K562 (cell line): ENCODE results near the gene PLXNA3. TPM values are rescaled to one million over a fixed set of nuclear protein-coding genes. Genes with fewer than 3 reads are reported as not detected.
A peak's percentile ranks its signal among the peaks of the same experiment; 100 is the strongest.

Experiments used
- CBFA2T3 ChIP-seq: fragments of 450-650 bp; IDR thresholded peaks from 2 replicates; pipeline ENCODE4 v1.6.1; 2017
- EGR1 ChIP-seq: fragments of 450-650 bp; conservative IDR thresholded peaks from 2 replicates; pipeline ENCODE4 v1.6.1; 2017; ENCODE audit warnings: mild to moderate bottlenecking
- EP300 ChIP-seq: IDR thresholded peaks from 2 replicates; pipeline ENCODE4 v1.6.1; 2012; ENCODE audit warnings: low read length, improper control_type of control experiment
- MEIS2 ChIP-seq: fragments of 450-650 bp; IDR thresholded peaks from 2 replicates; pipeline ENCODE4 v1.6.1; 2014; ENCODE audit warnings: mild to moderate bottlenecking; ENCODE audit not compliant: partially characterized antibody
- NFIC ChIP-seq: fragments of 450-650 bp; IDR thresholded peaks from 2 replicates; pipeline ENCODE4 v1.6.1; 2017; ENCODE audit warnings: mild to moderate bottlenecking, inconsistent platforms
- POLR2G ChIP-seq: fragments of 200-400 bp; formaldehyde crosslinking; IDR thresholded peaks from 2 replicates; pipeline ENCODE4 v1.6.1; 2017; ENCODE audit warnings: low read depth, mild to moderate bottlenecking, antibody characterized with exemption, low read length, moderate library complexity
- ZNF512 ChIP-seq: IDR thresholded peaks from 2 replicates; pipeline ENCODE4 v1.6.1; 2016; ENCODE audit warnings: missing genetic modification characterization, missing compliant biosample characterization
- polyA plus RNA-seq, 8 experiments: library from polyadenylated mRNA; depleted of rRNA in 4 of 8; stranded (reverse) in 5 of 8; unstranded in 3 of 8; fragments of >200 nt; fragmentation: Nextera tagmentation in 2 of 8; fragmentation: Illumina TruSeq in 1 of 8; extraction: Ambion mirVana in 2 of 8; extraction: Trizol in 1 of 8; gene quantifications; 2 replicates each; pipeline versions ENCODE4 v1.2.1 to v1.2.3, GENCODE V29; 2011 to 2014; ENCODE audit warnings: inconsistent platforms in 1 of 8, missing spikeins in 1 of 8
- total RNA-seq, 7 experiments: library from RNA; depleted of rRNA in 6 of 7; stranded (reverse); fragments of >200 nt in 6 of 7; fragmentation: Illumina TruSeq in 2 of 7; extraction: Trizol in 2 of 7; gene quantifications; 2 replicates each; pipeline versions ENCODE4 v1.2.1 to v1.2.3, GENCODE V29; 2011 to 2021; ENCODE audit warnings: low replicate concordance in 1 of 7
- TF ChIP-seq, protein P1 (sequence below): fragments of 450-650 bp; IDR thresholded peaks from 2 replicates; pipeline ENCODE4 v1.6.1; 2016; ENCODE audit warnings: mild to moderate bottlenecking, moderate library complexity
- TF ChIP-seq, protein P2 (sequence below): fragments of 200-800 bp; sonication (Bioruptor generic); IDR thresholded peaks from 2 replicates; pipeline ENCODE4 v1.6.1; 2017; ENCODE audit warnings: missing genetic modification characterization, missing compliant biosample characterization
- TF ChIP-seq, protein P3 (sequence below): sonication (generic); formaldehyde crosslinking; IDR thresholded peaks from 2 replicates; pipeline ENCODE4 v1.8.0; 2022; ENCODE audit warnings: missing genetic modification reagents, mild to moderate bottlenecking, moderate library complexity, borderline replicate concordance

PLXNA3 gene
- total and polyA plus RNA-seq, 9 of the 15 experiments (the other 6 are each of a cell fraction or from before 2014, with no cell fraction given) = 0.32 to 47.8 (median 7.5) TPM

DNA sequence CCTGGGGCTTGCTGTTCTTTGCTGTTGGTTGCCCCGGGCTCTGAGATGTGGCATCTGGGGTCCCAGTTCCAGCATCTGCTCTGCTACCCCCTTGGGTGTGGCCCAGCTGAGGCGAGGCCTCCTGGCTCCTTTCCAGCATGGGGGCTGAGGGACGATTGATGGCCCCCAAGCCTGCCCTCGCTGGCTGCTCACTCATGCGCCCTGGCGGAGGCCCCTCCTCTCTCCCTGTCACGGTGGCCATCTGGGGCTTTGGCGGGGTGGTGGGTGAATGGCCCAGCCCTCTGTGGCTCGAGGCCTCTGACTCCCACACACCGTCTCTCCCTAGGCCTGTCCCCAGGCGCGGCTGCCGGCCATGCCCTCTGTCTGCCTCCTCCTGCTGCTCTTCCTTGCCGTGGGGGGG, 1.8 kb downstream of the PLXNA3 start (continued):
- TF ChIP-seq, protein P1, sequence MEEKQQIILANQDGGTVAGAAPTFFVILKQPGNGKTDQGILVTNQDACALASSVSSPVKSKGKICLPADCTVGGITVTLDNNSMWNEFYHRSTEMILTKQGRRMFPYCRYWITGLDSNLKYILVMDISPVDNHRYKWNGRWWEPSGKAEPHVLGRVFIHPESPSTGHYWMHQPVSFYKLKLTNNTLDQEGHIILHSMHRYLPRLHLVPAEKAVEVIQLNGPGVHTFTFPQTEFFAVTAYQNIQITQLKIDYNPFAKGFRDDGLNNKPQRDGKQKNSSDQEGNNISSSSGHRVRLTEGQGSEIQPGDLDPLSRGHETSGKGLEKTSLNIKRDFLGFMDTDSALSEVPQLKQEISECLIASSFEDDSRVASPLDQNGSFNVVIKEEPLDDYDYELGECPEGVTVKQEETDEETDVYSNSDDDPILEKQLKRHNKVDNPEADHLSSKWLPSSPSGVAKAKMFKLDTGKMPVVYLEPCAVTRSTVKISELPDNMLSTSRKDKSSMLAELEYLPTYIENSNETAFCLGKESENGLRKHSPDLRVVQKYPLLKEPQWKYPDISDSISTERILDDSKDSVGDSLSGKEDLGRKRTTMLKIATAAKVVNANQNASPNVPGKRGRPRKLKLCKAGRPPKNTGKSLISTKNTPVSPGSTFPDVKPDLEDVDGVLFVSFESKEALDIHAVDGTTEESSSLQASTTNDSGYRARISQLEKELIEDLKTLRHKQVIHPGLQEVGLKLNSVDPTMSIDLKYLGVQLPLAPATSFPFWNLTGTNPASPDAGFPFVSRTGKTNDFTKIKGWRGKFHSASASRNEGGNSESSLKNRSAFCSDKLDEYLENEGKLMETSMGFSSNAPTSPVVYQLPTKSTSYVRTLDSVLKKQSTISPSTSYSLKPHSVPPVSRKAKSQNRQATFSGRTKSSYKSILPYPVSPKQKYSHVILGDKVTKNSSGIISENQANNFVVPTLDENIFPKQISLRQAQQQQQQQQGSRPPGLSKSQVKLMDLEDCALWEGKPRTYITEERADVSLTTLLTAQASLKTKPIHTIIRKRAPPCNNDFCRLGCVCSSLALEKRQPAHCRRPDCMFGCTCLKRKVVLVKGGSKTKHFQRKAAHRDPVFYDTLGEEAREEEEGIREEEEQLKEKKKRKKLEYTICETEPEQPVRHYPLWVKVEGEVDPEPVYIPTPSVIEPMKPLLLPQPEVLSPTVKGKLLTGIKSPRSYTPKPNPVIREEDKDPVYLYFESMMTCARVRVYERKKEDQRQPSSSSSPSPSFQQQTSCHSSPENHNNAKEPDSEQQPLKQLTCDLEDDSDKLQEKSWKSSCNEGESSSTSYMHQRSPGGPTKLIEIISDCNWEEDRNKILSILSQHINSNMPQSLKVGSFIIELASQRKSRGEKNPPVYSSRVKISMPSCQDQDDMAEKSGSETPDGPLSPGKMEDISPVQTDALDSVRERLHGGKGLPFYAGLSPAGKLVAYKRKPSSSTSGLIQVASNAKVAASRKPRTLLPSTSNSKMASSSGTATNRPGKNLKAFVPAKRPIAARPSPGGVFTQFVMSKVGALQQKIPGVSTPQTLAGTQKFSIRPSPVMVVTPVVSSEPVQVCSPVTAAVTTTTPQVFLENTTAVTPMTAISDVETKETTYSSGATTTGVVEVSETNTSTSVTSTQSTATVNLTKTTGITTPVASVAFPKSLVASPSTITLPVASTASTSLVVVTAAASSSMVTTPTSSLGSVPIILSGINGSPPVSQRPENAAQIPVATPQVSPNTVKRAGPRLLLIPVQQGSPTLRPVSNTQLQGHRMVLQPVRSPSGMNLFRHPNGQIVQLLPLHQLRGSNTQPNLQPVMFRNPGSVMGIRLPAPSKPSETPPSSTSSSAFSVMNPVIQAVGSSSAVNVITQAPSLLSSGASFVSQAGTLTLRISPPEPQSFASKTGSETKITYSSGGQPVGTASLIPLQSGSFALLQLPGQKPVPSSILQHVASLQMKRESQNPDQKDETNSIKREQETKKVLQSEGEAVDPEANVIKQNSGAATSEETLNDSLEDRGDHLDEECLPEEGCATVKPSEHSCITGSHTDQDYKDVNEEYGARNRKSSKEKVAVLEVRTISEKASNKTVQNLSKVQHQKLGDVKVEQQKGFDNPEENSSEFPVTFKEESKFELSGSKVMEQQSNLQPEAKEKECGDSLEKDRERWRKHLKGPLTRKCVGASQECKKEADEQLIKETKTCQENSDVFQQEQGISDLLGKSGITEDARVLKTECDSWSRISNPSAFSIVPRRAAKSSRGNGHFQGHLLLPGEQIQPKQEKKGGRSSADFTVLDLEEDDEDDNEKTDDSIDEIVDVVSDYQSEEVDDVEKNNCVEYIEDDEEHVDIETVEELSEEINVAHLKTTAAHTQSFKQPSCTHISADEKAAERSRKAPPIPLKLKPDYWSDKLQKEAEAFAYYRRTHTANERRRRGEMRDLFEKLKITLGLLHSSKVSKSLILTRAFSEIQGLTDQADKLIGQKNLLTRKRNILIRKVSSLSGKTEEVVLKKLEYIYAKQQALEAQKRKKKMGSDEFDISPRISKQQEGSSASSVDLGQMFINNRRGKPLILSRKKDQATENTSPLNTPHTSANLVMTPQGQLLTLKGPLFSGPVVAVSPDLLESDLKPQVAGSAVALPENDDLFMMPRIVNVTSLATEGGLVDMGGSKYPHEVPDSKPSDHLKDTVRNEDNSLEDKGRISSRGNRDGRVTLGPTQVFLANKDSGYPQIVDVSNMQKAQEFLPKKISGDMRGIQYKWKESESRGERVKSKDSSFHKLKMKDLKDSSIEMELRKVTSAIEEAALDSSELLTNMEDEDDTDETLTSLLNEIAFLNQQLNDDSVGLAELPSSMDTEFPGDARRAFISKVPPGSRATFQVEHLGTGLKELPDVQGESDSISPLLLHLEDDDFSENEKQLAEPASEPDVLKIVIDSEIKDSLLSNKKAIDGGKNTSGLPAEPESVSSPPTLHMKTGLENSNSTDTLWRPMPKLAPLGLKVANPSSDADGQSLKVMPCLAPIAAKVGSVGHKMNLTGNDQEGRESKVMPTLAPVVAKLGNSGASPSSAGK = peak; percentile 26; the same call in 1 of the 2 replicates
- TF ChIP-seq ZNF512 (tag) (no peak), MEIS2 (peak; percentile 7), CBFA2T3 (peak; percentile 20; the same call in 1 of the 2 replicates), POLR2G (peak; percentile 42; the same call in 1 of the 2 replicates), NFIC (peak; percentile 80), EGR1 (peak; percentile 42; the same call in 1 of the 2 replicates), EP300 (no peak)
- TF ChIP-seq, protein P2, sequence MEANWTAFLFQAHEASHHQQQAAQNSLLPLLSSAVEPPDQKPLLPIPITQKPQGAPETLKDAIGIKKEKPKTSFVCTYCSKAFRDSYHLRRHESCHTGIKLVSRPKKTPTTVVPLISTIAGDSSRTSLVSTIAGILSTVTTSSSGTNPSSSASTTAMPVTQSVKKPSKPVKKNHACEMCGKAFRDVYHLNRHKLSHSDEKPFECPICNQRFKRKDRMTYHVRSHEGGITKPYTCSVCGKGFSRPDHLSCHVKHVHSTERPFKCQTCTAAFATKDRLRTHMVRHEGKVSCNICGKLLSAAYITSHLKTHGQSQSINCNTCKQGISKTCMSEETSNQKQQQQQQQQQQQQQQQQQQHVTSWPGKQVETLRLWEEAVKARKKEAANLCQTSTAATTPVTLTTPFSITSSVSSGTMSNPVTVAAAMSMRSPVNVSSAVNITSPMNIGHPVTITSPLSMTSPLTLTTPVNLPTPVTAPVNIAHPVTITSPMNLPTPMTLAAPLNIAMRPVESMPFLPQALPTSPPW (CRISPR knock-in tag) = peak; percentile 65
- TF ChIP-seq, protein P3, sequence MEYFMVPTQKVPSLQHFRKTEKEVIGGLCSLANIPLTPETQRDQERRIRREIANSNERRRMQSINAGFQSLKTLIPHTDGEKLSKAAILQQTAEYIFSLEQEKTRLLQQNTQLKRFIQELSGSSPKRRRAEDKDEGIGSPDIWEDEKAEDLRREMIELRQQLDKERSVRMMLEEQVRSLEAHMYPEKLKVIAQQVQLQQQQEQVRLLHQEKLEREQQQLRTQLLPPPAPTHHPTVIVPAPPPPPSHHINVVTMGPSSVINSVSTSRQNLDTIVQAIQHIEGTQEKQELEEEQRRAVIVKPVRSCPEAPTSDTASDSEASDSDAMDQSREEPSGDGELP (CRISPR knock-in tag) = peak; percentile 35; the same call in 1 of the 2 replicates
